Ovary (tissue), 9 donors: ENCODE measurements around the gene ROBO3. TPM values are rescaled to one million over a fixed set of nuclear protein-coding genes. Genes with fewer than 3 reads are reported as not detected.

ENCODE experiments used
- DNase-seq, 5 donors: peaks; one replicate each; pipeline ENCODE4 v3.0.0-alpha.2; 2019 to 2020
- H3K27ac ChIP-seq, 2 donors: fragments of 200-600 bp; one replicate each; pipeline versions ENCODE4 v1.5.1 to v1.8.0; 2019 to 2022
- H3K27me3 ChIP-seq: fragments of 200-600 bp; one replicate; pipeline ENCODE4 v1.8.0; 2022
- H3K36me3 ChIP-seq: fragments of 200-600 bp; sonication (generic); one replicate; pipeline ENCODE4 v1.5.1; 2019
- H3K4me1 ChIP-seq: one replicate; pipeline ENCODE4 v1.8.1; 2013; ENCODE audit warnings: mild to moderate bottlenecking, moderate library complexity; ENCODE audit not compliant: insufficient read depth
- H3K4me3 ChIP-seq: fragments of 200-600 bp; sonication (generic); one replicate; pipeline ENCODE4 v1.5.1; 2017
- H3K9me3 ChIP-seq, 2 donors: fragments of 200-600 bp in 1 of 2; sonication (generic) in 1 of 2; one replicate each; pipeline versions ENCODE4 v1.5.1 to v1.8.1; 2013 to 2019; ENCODE audit warnings: mild to moderate bottlenecking in 1 of 2, moderate library complexity in 1 of 2
- CTCF ChIP-seq, 3 donors: fragments of 450-650 bp in 2 of 3; fragments of 200-600 bp in 1 of 3; IDR thresholded peaks; one replicate each; pipeline versions ENCODE4 v1.5.1 to v1.8.0; 2016 to 2022; ENCODE audit warnings: antibody characterized with exemption in 3 of 3, mild to moderate bottlenecking in 1 of 3
- EP300 ChIP-seq: sonication (generic); formaldehyde crosslinking; IDR thresholded peaks from one replicate; pipeline ENCODE4 v1.6.1; 2017; ENCODE audit warnings: antibody characterized with exemption
- POLR2A ChIP-seq: fragments of 450-650 bp; IDR thresholded peaks from one replicate; pipeline ENCODE4 v1.6.1; 2017; ENCODE audit warnings: antibody characterized with exemption, mild to moderate bottlenecking, moderate library complexity
- WGBS, 3 donors: extraction: QIAGEN DNeasy Blood & Tissue Kit in 1 of 3; methylation state at CpG; one replicate each; pipeline versions ENCODE4 v1.1.5 to v1.1.7; 2013 to 2017; 5-methylcytosine and 5-hydroxymethylcytosine counted together
- intact Hi-C, 4 donors: fragments of 100-400 bp; cut with DNase I; formaldehyde crosslinking; loops; one replicate each; pipeline versions ENCODE4 v1.11.0 to v1.15.1; 2022 to 2023
- polyA plus RNA-seq, 2 donors: library from polyadenylated mRNA; stranded (reverse); fragments of 200-250 nt in 1 of 2; fragments of 350-450 nt in 1 of 2; fragmentation: Illumina TruSeq in 1 of 2; extraction: RNeasy Lipid Tissue Mini Kit (QIAGEN cat#74804) in 1 of 2; gene quantifications; one replicate each; pipeline ENCODE4 v1.2.3, GENCODE V29; 2013 to 2014
- total RNA-seq, 7 donors: library from RNA; depleted of rRNA in 2 of 7; stranded (reverse); fragments of >200 nt in 2 of 7; fragmentation: NEBNext Ultra II Directional in 3 of 7; extraction: Animal tissue kit (Norgen Biotek cat#: 25700) in 3 of 7; gene quantifications; one replicate each; pipeline versions ENCODE4 v1.1.0 to v1.2.4, GENCODE V29; 2016 to 2023
- donor health status: DM: no; HTN: no; CAD: no; lungs with moderate emphysema.
- donor health status: DM: no; HTN: no; CAD: no.
- donor health status: Bipolar disorder and iron deficiency.
- donor health status: DM: yes; HTN: yes; CAD: no.
- donor health status: DM: no; HTN: no; CAD: no.
- donor health status: DM: yes; HTN: yes; CAD: no.

The ROBO3 gene
- total and polyA plus RNA-seq, 9 donors = 15.2 to 90.4 (median 56.7) TPM

- no peak overlapping the region for H3K27ac ChIP-seq
- no peak for DNase-seq
- H3K27me3 ChIP-seq = peaks cover 4% of the 10 kb centered on the region
- 51 to 69% (median 66%) methylated on average over 14 of the region's 14 CpGs for WGBS, 3 donors
- intact Hi-C loops = loop anchor here in 2 of 4 donors (10.0 kb wide), 3 partner anchors 75 to 245 kb away; partner anchors contain the start of genes CCDC15 (in 1 of the 2) and TMEM218 (in 1 of the 2)
- no peaks in the 10 kb centered on the region for H3K9me3 ChIP-seq
- no peak for TF ChIP-seq EP300
- TF ChIP-seq POLR2A = no peak
- no peak for TF ChIP-seq CTCF (IDR thresholded peaks at IDR 0.05)
- no peak overlapping the region for H3K4me3 ChIP-seq
- H3K4me1 ChIP-seq = peaks cover 8% of the 10 kb centered on the region
- no peaks in the 10 kb centered on the region for H3K36me3 ChIP-seq
These were observed 4.7 kb downstream of the ROBO3 start for GRCh38 chr11:124869856-124870387.

- Histone ChIP-seq H3K4me3 (no peak overlapping the region), H3K4me1 (peaks cover 6% of the 10 kb centered on the region), H3K9me3 (no peaks in the 10 kb centered on the region), H3K27ac (no peak overlapping the region), H3K27me3 (peaks cover 4% of the 10 kb centered on the region), H3K36me3 (no peaks in the 10 kb centered on the region)
- intact Hi-C loops = loop anchor here in 2 of 4 donors (10.0 kb wide), 3 partner anchors 74 to 244 kb away; partner anchors contain the start of genes CCDC15 (in 1 of the 2) and TMEM218 (in 1 of the 2)
- no peak for DNase-seq
- TF ChIP-seq POLR2A (no peak), CTCF (IDR thresholded peaks at IDR 0.05) (no peak), EP300 (no peak)
- WGBS, 3 donors = 54 to 63% (median 58%) methylated on average over 7 of the region's 7 CpGs
These were observed 5.2 kb downstream of the ROBO3 start for GRCh38 chr11:124870430-124870829.

GRCh38 chr11:124872280-124872679, 7.0 kb downstream of the ROBO3 start:
- peak in 1 of 5 donors; percentile 10 for DNase-seq

GRCh38 chr11:124872741-124873140, 7.5 kb downstream of the ROBO3 start:
- Histone ChIP-seq H3K27me3 (peaks cover 3% of the 10 kb centered on the region), H3K9me3 (no peaks in the 10 kb centered on the region), H3K4me3 (no peak overlapping the region), H3K27ac (no peak overlapping the region), H3K36me3 (no peaks in the 10 kb centered on the region), H3K4me1 (peaks cover 6% of the 10 kb centered on the region)
- intact Hi-C loops = loop anchor here in 2 of 4 donors (10.0 kb wide), 3 partner anchors 72 to 242 kb away; partner anchors contain the start of genes CCDC15 (in 1 of the 2) and TMEM218 (in 1 of the 2)
- 20 to 26% (median 22%) methylated on average over 9 of the region's 9 CpGs for WGBS, 3 donors
- peak in 1 of 5 donors; percentile 10 for DNase-seq
- TF ChIP-seq CTCF (IDR thresholded peaks at IDR 0.05) = no peak
- TF ChIP-seq EP300 = no peak
- no peak for TF ChIP-seq POLR2A

More at GRCh38 chr11:124872280-124872679, 7.0 kb downstream of the ROBO3 start:
- H3K27ac ChIP-seq = no peak overlapping the region
- H3K4me1 ChIP-seq = peaks cover 4% of the 10 kb centered on the region
- peaks cover 4% of the 10 kb centered on the region for H3K27me3 ChIP-seq
- no peaks in the 10 kb centered on the region for H3K36me3 ChIP-seq
- H3K9me3 ChIP-seq = no peaks in the 10 kb centered on the region
- TF ChIP-seq CTCF (IDR thresholded peaks at IDR 0.05) (no peak), POLR2A (no peak), EP300 (no peak)
- WGBS, 3 donors = 42 to 55% (median 45%) methylated on average over 8 of the region's 8 CpGs
- intact Hi-C loops = loop anchor here in 2 of 4 donors (10.0 kb wide), 3 partner anchors 73 to 243 kb away; partner anchors contain the start of genes CCDC15 (in 1 of the 2) and TMEM218 (in 1 of the 2)
- no peak overlapping the region for H3K4me3 ChIP-seq
